Activated CD8-positive, alpha-beta memory T cell treated with anti-CD3 and anti-CD28 coated beads, Interleukin-2, amount 50 U/mL, for 1 hour (primary cell): ENCODE results near the gene FLAD1.

ENCODE experiments used
- DNase-seq: peaks from one replicate; pipeline ENCODE4 v3.0.0-alpha.2; 2020; ENCODE audit errors: extremely low read depth

FLAD1 gene

GRCh38 chr1:154951901-154952657 is 31.1 kb upstream of the FLAD1 start:
- peak; percentile 42 for DNase-seq

GRCh38 chr1:154952664-154953063 is 30.5 kb upstream of the FLAD1 start:
- no peak for DNase-seq

- no peak for DNase-seq
Observed at GRCh38 chr1:154953611-154954038, 29.5 kb upstream of the FLAD1 start.

- no peak for DNase-seq
Observed at GRCh38 chr1:154954541-154954940, 28.6 kb upstream of the FLAD1 start.

- peak; percentile 96 for DNase-seq
Observed at GRCh38 chr1:154955039-154955717, 28.0 kb upstream of the FLAD1 start.

- DNase-seq, result peak; percentile 61
Observed at GRCh38 chr1:154955718-154956543, 27.2 kb upstream of the FLAD1 start, which contains the start of gene PBXIP1. Gene PBXIP1 (minus strand): TSS chr1:154956099. CDS start chr1:154953721, 2,378 bp downstream.

- DNase-seq, result no peak
Observed at GRCh38 chr1:154956544-154956941, 26.6 kb upstream of the FLAD1 start.

- no peak for DNase-seq
Observed at GRCh38 chr1:154957091-154957657, 26.0 kb upstream of the FLAD1 start.

GRCh38 chr1:154958036-154958435 is 25.1 kb upstream of the FLAD1 start:
- DNase-seq, result no peak

- no peak for DNase-seq
Observed at GRCh38 chr1:154958681-154959425, 24.3 kb upstream of the FLAD1 start.

- DNase-seq, result no peak
Observed at GRCh38 chr1:154959426-154959780, 23.7 kb upstream of the FLAD1 start.

GRCh38 chr1:154960446-154961136 is 22.6 kb upstream of the FLAD1 start:
- DNase-seq, result no peak

GRCh38 chr1:154961207-154962155 is 21.7 kb upstream of the FLAD1 start, which contains the start of gene PYGO2:
Gene PYGO2 (minus strand): TSS chr1:154961782. CDS start chr1:154961576, 206 bp downstream.
- DNase-seq, result peak; percentile 36

- DNase-seq, result no peak
Observed at GRCh38 chr1:154962156-154962749, 20.9 kb upstream of the FLAD1 start.

GRCh38 chr1:154962795-154963330 is 20.3 kb upstream of the FLAD1 start:
- no peak for DNase-seq

- no peak for DNase-seq
Observed at GRCh38 chr1:154963643-154964042, 19.5 kb upstream of the FLAD1 start.

- no peak for DNase-seq
Observed at GRCh38 chr1:154964359-154964758, 18.8 kb upstream of the FLAD1 start.

GRCh38 chr1:154966111-154966510 is 17.0 kb upstream of the FLAD1 start:
- no peak for DNase-seq
